GM23248 (cell line): ENCODE data around the gene LYPD1. TPM values are rescaled to one million over a fixed set of nuclear protein-coding genes. Genes with fewer than 3 reads are reported as not detected.

Experiments used
- DNase-seq: peaks from one replicate; pipeline ENCODE4 v3.0.0-alpha.2; 2015
- H2AFZ ChIP-seq: fragments of 200-600 bp; sonication (generic); 2 replicates; pipeline ENCODE4 v1.6.1; 2016; ENCODE audit warnings: antibody characterized with exemption
- H3F3A ChIP-seq: fragments of 200-600 bp; sonication (generic); 2 replicates; pipeline ENCODE4 v1.6.1; 2016; ENCODE audit warnings: mild to moderate bottlenecking, antibody characterized with exemption, mixed run types; ENCODE audit not compliant: insufficient read depth
- H3K27ac ChIP-seq: fragments of 200-600 bp; sonication (generic); 2 replicates; pipeline ENCODE4 v1.5.1; 2016; ENCODE audit warnings: mild to moderate bottlenecking
- H3K27me3 ChIP-seq: fragments of 200-600 bp; sonication (generic); replicated peaks from 2 replicates; pipeline ENCODE4 v1.6.1; 2016; ENCODE audit warnings: mild to moderate bottlenecking; ENCODE audit not compliant: insufficient read depth
- H3K36me3 ChIP-seq: fragments of 200-600 bp; sonication (generic); 2 replicates; pipeline ENCODE4 v1.6.1; 2016; ENCODE audit warnings: low read depth, mild to moderate bottlenecking
- H3K4me1 ChIP-seq: fragments of 200-600 bp; sonication (generic); 2 replicates; pipeline ENCODE4 v1.6.1; 2016; ENCODE audit warnings: mild to moderate bottlenecking; ENCODE audit not compliant: insufficient read depth
- H3K4me2 ChIP-seq: fragments of 200-600 bp; sonication (generic); one replicate; pipeline ENCODE4 v1.6.1; 2016; ENCODE audit warnings: mild to moderate bottlenecking; ENCODE audit not compliant: unreplicated experiment
- H3K4me3 ChIP-seq: fragments of 200-600 bp; sonication (generic); 2 replicates; pipeline ENCODE4 v1.5.1; 2016; ENCODE audit warnings: mild to moderate bottlenecking
- H3K79me2 ChIP-seq: fragments of 200-600 bp; sonication (generic); 2 replicates; pipeline ENCODE4 v1.6.1; 2016; ENCODE audit warnings: mild to moderate bottlenecking; ENCODE audit not compliant: insufficient read depth
- H3K9ac ChIP-seq: fragments of 200-600 bp; sonication (generic); 2 replicates; pipeline ENCODE4 v1.6.1; 2016; ENCODE audit warnings: mild to moderate bottlenecking
- H3K9me2 ChIP-seq: fragments of 200-600 bp; sonication (generic); 2 replicates; pipeline ENCODE4 v1.6.1; 2016; ENCODE audit warnings: mixed run types, mild to moderate bottlenecking, moderate library complexity; ENCODE audit not compliant: insufficient read depth
- H3K9me3 ChIP-seq: fragments of 200-600 bp; sonication (generic); one replicate; pipeline ENCODE4 v1.6.1; 2017; ENCODE audit warnings: low read depth
- H4K20me1 ChIP-seq: fragments of 200-600 bp; sonication (generic); 2 replicates; pipeline ENCODE4 v1.6.0; 2016; ENCODE audit not compliant: insufficient read depth
- EZH2 ChIP-seq: fragments of 200-600 bp; sonication (generic); IDR thresholded peaks from 2 replicates; pipeline ENCODE4 v1.6.1; 2018; ENCODE audit warnings: antibody characterized with exemption, mild to moderate bottlenecking; ENCODE audit not compliant: insufficient read depth, poor library complexity, severe bottlenecking
- EZH2phosphoT487 ChIP-seq: fragments of 200-600 bp; sonication (generic); IDR thresholded peaks from 2 replicates; pipeline ENCODE4 v1.6.1; 2018; ENCODE audit warnings: antibody characterized with exemption, moderate library complexity, mild to moderate bottlenecking, low read depth; ENCODE audit not compliant: insufficient read depth
- WGBS, 2 experiments: methylation state at CpG; one replicate each; pipeline ENCODE4 v1.1.6; 2015 to 2017; ENCODE audit warnings: low lambda C conversion rate in 2 of 2, low coverage in 1 of 2; ENCODE audit errors: missing lambda C conversion rate in 2 of 2; 5-methylcytosine and 5-hydroxymethylcytosine counted together
- in situ Hi-C: fragments of 300-500 bp; cut with MboI; formaldehyde crosslinking; loops from 2 replicates; pipeline ENCODE4 v1.15.0; 2020
- polyA plus RNA-seq: library from polyadenylated mRNA; unstranded; fragments of >200 nt; fragmentation: Nextera tagmentation; extraction: Ambion mirVana; gene quantifications from 2 replicates; pipeline ENCODE4 v1.2.1, GENCODE V29; 2016
- total RNA-seq: library from RNA; depleted of rRNA; stranded (reverse); fragments of >200 nt; shearing (Covaris generic); gene quantifications from 2 replicates; pipeline ENCODE4 v1.2.3, GENCODE V29; 2014

LYPD1 gene
- total and polyA plus RNA-seq, 2 experiments from 2014 or later = 0.11 to 0.51 TPM

GRCh38 chr2:132667706-132668105 is 2.3 kb downstream of the LYPD1 start:
- in situ Hi-C loops = no loop called here
- no peak overlapping the region for H3K4me2 ChIP-seq
- H3K4me3 ChIP-seq = no peak overlapping the region

GRCh38 chr2:132665401-132666140 is 4.4 kb downstream of the LYPD1 start:
- Histone ChIP-seq H3K4me1 (no peaks in the 10 kb centered on the region), H3K9me2 (no peaks in the 10 kb centered on the region), H3F3A (no peaks in the 10 kb centered on the region), H3K4me2 (no peak overlapping the region), H4K20me1 (no peaks in the 10 kb centered on the region), H3K27me3 (peaks cover 59% of the 10 kb centered on the region), H3K9me3 (no peaks in the 10 kb centered on the region), H2AFZ (no peak overlapping the region), H3K36me3 (no peaks in the 10 kb centered on the region), H3K27ac (no peak overlapping the region), H3K9ac (no peak overlapping the region), H3K79me2 (no peaks in the 10 kb centered on the region), H3K4me3 (no peak overlapping the region)
- WGBS, 2 experiments = 41 to 45% methylated on average over 4 of the region's 4 CpGs
- DNase-seq = no peak
- in situ Hi-C loops = no loop called here
- TF ChIP-seq EZH2phosphoT487 (no peak), EZH2 (no peak)

More at GRCh38 chr2:132667706-132668105, 2.3 kb downstream of the LYPD1 start:
- H3K27me3 ChIP-seq = peaks cover 50% of the 10 kb centered on the region
- H3K27ac ChIP-seq = no peak overlapping the region
- H2AFZ ChIP-seq = no peak overlapping the region
- no peaks in the 10 kb centered on the region for H3K79me2 ChIP-seq
- DNase-seq = no peak
- H3K36me3 ChIP-seq = no peaks in the 10 kb centered on the region
- H3K9me3 ChIP-seq = no peaks in the 10 kb centered on the region
- no peak overlapping the region for H3K9ac ChIP-seq
- WGBS, 2 experiments = 73 to 80% methylated on average over 1 of the region's 1 CpG
- no peaks in the 10 kb centered on the region for H4K20me1 ChIP-seq
- H3F3A ChIP-seq = no peaks in the 10 kb centered on the region
- H3K9me2 ChIP-seq = no peaks in the 10 kb centered on the region
- TF ChIP-seq EZH2phosphoT487 (no peak), EZH2 (no peak)
- H3K4me1 ChIP-seq = peaks cover 5% of the 10 kb centered on the region; the same call in 1 of the 2 replicates

- no peak for DNase-seq
- H3K4me1 ChIP-seq = no peaks in the 10 kb centered on the region
- H3K79me2 ChIP-seq = no peaks in the 10 kb centered on the region
- 67% methylated on average over 2 of the region's 2 CpGs for WGBS, 2 experiments
- no peak overlapping the region for H3K27ac ChIP-seq
- H3K27me3 ChIP-seq = peaks cover 47% of the 10 kb centered on the region
- H4K20me1 ChIP-seq = no peaks in the 10 kb centered on the region
- in situ Hi-C loops = no loop called here
- no peak overlapping the region for H3K4me3 ChIP-seq
- no peaks in the 10 kb centered on the region for H3F3A ChIP-seq
- H3K36me3 ChIP-seq = no peaks in the 10 kb centered on the region
- H3K4me2 ChIP-seq = no peak overlapping the region
- TF ChIP-seq EZH2 (no peak), EZH2phosphoT487 (no peak)
- H3K9ac ChIP-seq = no peak overlapping the region
- H2AFZ ChIP-seq = no peak overlapping the region
- no peaks in the 10 kb centered on the region for H3K9me3 ChIP-seq
- no peaks in the 10 kb centered on the region for H3K9me2 ChIP-seq
Measured at GRCh38 chr2:132664096-132664495, 5.9 kb downstream of the LYPD1 start.

- Histone ChIP-seq H3K27ac (no peak overlapping the region), H3K4me3 (no peak overlapping the region), H3K4me2 (no peak overlapping the region), H2AFZ (no peak overlapping the region), H3K27me3 (peaks cover 33% of the 10 kb centered on the region), H3K9ac (no peak overlapping the region), H3K9me3 (no peaks in the 10 kb centered on the region), H3K4me1 (no peaks in the 10 kb centered on the region), H3K36me3 (no peaks in the 10 kb centered on the region), H4K20me1 (no peaks in the 10 kb centered on the region), H3K79me2 (no peaks in the 10 kb centered on the region), H3F3A (no peaks in the 10 kb centered on the region), H3K9me2 (no peaks in the 10 kb centered on the region)
- DNase-seq = no peak
- in situ Hi-C loops = no loop called here
- TF ChIP-seq EZH2 (no peak), EZH2phosphoT487 (no peak)
- 51 to 55% methylated on average over 3 of the region's 3 CpGs for WGBS, 2 experiments
Measured at GRCh38 chr2:132662732-132663131, 7.3 kb downstream of the LYPD1 start.

- no peaks in the 10 kb centered on the region for H3K36me3 ChIP-seq
- H2AFZ ChIP-seq = no peak overlapping the region
- DNase-seq = no peak
- H3K27me3 ChIP-seq = peaks cover 8% of the 10 kb centered on the region; the same call in 1 of the 2 replicates
- H3K4me2 ChIP-seq = no peak overlapping the region
- no peaks in the 10 kb centered on the region for H3F3A ChIP-seq
- H3K79me2 ChIP-seq = no peaks in the 10 kb centered on the region
- no peaks in the 10 kb centered on the region for H3K4me1 ChIP-seq
- H3K27ac ChIP-seq = no peak overlapping the region
- no peaks in the 10 kb centered on the region for H3K9me3 ChIP-seq
- no peaks in the 10 kb centered on the region for H4K20me1 ChIP-seq
- no peak overlapping the region for H3K4me3 ChIP-seq
- TF ChIP-seq EZH2 = no peak
- no peak for TF ChIP-seq EZH2phosphoT487
- no peaks in the 10 kb centered on the region for H3K9me2 ChIP-seq
- in situ Hi-C loops = no loop called here
- WGBS, 2 experiments = 40 to 53% methylated on average over 3 of the region's 3 CpGs
- no peak overlapping the region for H3K9ac ChIP-seq
Measured at GRCh38 chr2:132659331-132659730, 10.7 kb downstream of the LYPD1 start.
